Hepatocyte (in vitro differentiated cells): ENCODE data around the gene CRK.

ENCODE experiments used
- CTCF ChIP-seq: fragments of 200-600 bp; sonication (generic); IDR thresholded peaks from 2 replicates; pipeline ENCODE4 v1.5.1; 2016; ENCODE audit warnings: antibody characterized with exemption, mild to moderate bottlenecking; ENCODE audit not compliant: poor library complexity
- EZH2 ChIP-seq: fragments of 200-600 bp; sonication (generic); IDR thresholded peaks from 2 replicates; pipeline ENCODE4 v1.6.1; 2016; ENCODE audit warnings: antibody characterized with exemption, mild to moderate bottlenecking, borderline replicate concordance
- EZH2phosphoT487 ChIP-seq: fragments of 200-600 bp; sonication (generic); IDR thresholded peaks from one replicate; pipeline ENCODE4 v1.6.1; 2018; ENCODE audit warnings: antibody characterized with exemption, mild to moderate bottlenecking, low read depth, moderate library complexity; ENCODE audit not compliant: unreplicated experiment, severe bottlenecking

- TF ChIP-seq EZH2, result no peak
- no peak for TF ChIP-seq CTCF
- TF ChIP-seq EZH2phosphoT487, result no peak
Observed at GRCh38 chr17:1493291-1493980, 37.4 kb upstream of the CRK start.
